Neuronal stem cell (in vitro differentiated cells): ENCODE measurements around the gene BRD3OS.

ENCODE experiments used
- DNase-seq: peaks from one replicate; pipeline ENCODE4 v3.0.0-alpha.2; 2013; ENCODE audit warnings: low spot score
- H2AFZ ChIP-seq: one replicate; pipeline ENCODE4 v1.6.1; 2013; ENCODE audit warnings: mild to moderate bottlenecking, low read length, inconsistent platforms
- H2AK5ac ChIP-seq: 2 replicates; pipeline ENCODE4 v1.6.1; 2013; ENCODE audit warnings: low read depth, mild to moderate bottlenecking, inconsistent platforms, low read length, moderate library complexity, mixed read lengths
- H2BK120ac ChIP-seq: 2 replicates; pipeline ENCODE4 v1.6.1; 2013; ENCODE audit warnings: low read depth, mild to moderate bottlenecking, inconsistent platforms, low read length, moderate library complexity, mixed read lengths
- H2BK12ac ChIP-seq: one replicate; pipeline ENCODE4 v1.6.1; 2013; ENCODE audit warnings: low read length, inconsistent platforms
- H2BK15ac ChIP-seq: 2 replicates; pipeline ENCODE4 v1.6.1; 2013; ENCODE audit warnings: mild to moderate bottlenecking, low read length, inconsistent platforms, mixed read lengths
- H2BK5ac ChIP-seq: one replicate; pipeline ENCODE4 v1.6.1; 2013; ENCODE audit warnings: inconsistent platforms, mild to moderate bottlenecking, low read length, moderate library complexity
- H3K14ac ChIP-seq: one replicate; pipeline ENCODE4 v1.6.1; 2013; ENCODE audit warnings: low read length, inconsistent platforms
- H3K18ac ChIP-seq: 2 replicates; pipeline ENCODE4 v1.6.1; 2013; ENCODE audit warnings: low read length, inconsistent platforms
- H3K23ac ChIP-seq: 2 replicates; pipeline ENCODE4 v1.6.1; 2013; ENCODE audit warnings: low read depth, mild to moderate bottlenecking, mixed read lengths, low read length, inconsistent platforms; ENCODE audit not compliant: poor library complexity
- H3K27ac ChIP-seq: replicated peaks from 3 replicates; pipeline ENCODE4 v1.5.1; 2013; ENCODE audit warnings: low read length, inconsistent platforms
- H3K27me3 ChIP-seq, 3 experiments: 2 replicates each; pipeline ENCODE4 v1.6.1; 2013; ENCODE audit warnings: low read length in 3 of 3, mild to moderate bottlenecking in 2 of 3, inconsistent platforms in 1 of 3, low read depth in 1 of 3, mixed read lengths in 1 of 3, moderate library complexity in 1 of 3; ENCODE audit not compliant: control insufficient read depth in 3 of 3, insufficient read depth in 3 of 3
- H3K36me3 ChIP-seq, 2 donors: replicated peaks in 1 of 2; 2 replicates each; pipeline ENCODE4 v1.6.1; 2013; ENCODE audit warnings: low read length in 2 of 2; ENCODE audit not compliant: control insufficient read depth in 2 of 2, insufficient read depth in 2 of 2
- H3K4ac ChIP-seq: 2 replicates; pipeline ENCODE4 v1.6.1; 2013; ENCODE audit warnings: inconsistent platforms, mild to moderate bottlenecking, low read length, moderate library complexity
- H3K4me1 ChIP-seq, 2 donors: 1 replicate in 1 of 2; 2 replicates in 1 of 2; pipeline ENCODE4 v1.6.1; 2013; ENCODE audit warnings: low read length in 2 of 2, low read depth in 1 of 2; ENCODE audit not compliant: control insufficient read depth in 2 of 2, insufficient read depth in 1 of 2
- H3K4me2 ChIP-seq: one replicate; pipeline ENCODE4 v1.6.1; 2013; ENCODE audit warnings: mild to moderate bottlenecking, low read length, inconsistent platforms; ENCODE audit not compliant: insufficient read depth, poor library complexity, severe bottlenecking
- H3K4me3 ChIP-seq, 2 donors: 2 replicates each; pipeline ENCODE4 v1.5.1; 2013; ENCODE audit warnings: low read length in 2 of 2, mild to moderate bottlenecking in 2 of 2, inconsistent platforms in 1 of 2, moderate library complexity in 1 of 2
- H3K79me1 ChIP-seq: one replicate; pipeline ENCODE4 v1.6.1; 2013; ENCODE audit warnings: low read depth, mild to moderate bottlenecking, inconsistent platforms, low read length, moderate library complexity
- H3K9ac ChIP-seq: one replicate; pipeline ENCODE4 v1.6.1; 2013; ENCODE audit warnings: mild to moderate bottlenecking, low read depth, low read length, inconsistent platforms; ENCODE audit not compliant: poor library complexity
- H3K9me3 ChIP-seq, 2 donors: replicated peaks in 1 of 2; 2 replicates each; pipeline versions ENCODE3 to v1.6.1; 2013; ENCODE audit warnings: low read length in 2 of 2, mild to moderate bottlenecking in 2 of 2, inconsistent platforms in 1 of 2, low read depth in 1 of 2, mixed read lengths in 1 of 2, moderate library complexity in 1 of 2; ENCODE audit not compliant: control insufficient read depth in 2 of 2, insufficient read depth in 1 of 2
- H4K8ac ChIP-seq: one replicate; pipeline ENCODE4 v1.6.1; 2013; ENCODE audit warnings: low read depth, mild to moderate bottlenecking, inconsistent platforms, low read length, moderate library complexity
- H4K91ac ChIP-seq: one replicate; pipeline ENCODE4 v1.6.1; 2013; ENCODE audit warnings: low read length, low read depth, mild to moderate bottlenecking, inconsistent platforms; ENCODE audit not compliant: poor library complexity
- WGBS, 2 donors: extraction: QIAGEN DNeasy Blood & Tissue Kit; methylation state at CpG; one replicate each; pipeline ENCODE4 v1.1.7; 2013; ENCODE audit warnings: missing lambda C conversion rate in 2 of 2, mixed read lengths in 1 of 2; ENCODE audit not compliant: insufficient read length in 2 of 2, insufficient replicate concordance in 1 of 2; ENCODE audit errors: extremely low coverage in 2 of 2; 5-methylcytosine and 5-hydroxymethylcytosine counted together

The BRD3OS gene

GRCh38 chr9:134050726-134051125 lies 25.4 kb downstream of the BRD3OS start:
- Histone ChIP-seq H2BK15ac (no peak overlapping the region), H3K36me3 (peaks cover 67 to 89% of the 10 kb centered on the region in 2 donors), H4K91ac (no peak overlapping the region), H2BK5ac (no peak overlapping the region), H3K4ac (no peak overlapping the region), H3K4me3 (no peak overlapping the region), H3K18ac (no peak overlapping the region), H3K27ac (no peak overlapping the region), H3K79me1 (peaks cover 49% of the 10 kb centered on the region), H2BK12ac (no peak overlapping the region), H3K9ac (no peak overlapping the region), H2BK120ac (no peak overlapping the region), H2AFZ (no peak overlapping the region), H3K27me3 (no peaks in the 10 kb centered on the region), H3K4me1 (no peaks in the 10 kb centered on the region), H3K9me3 (no peaks in the 10 kb centered on the region), H3K4me2 (no peak overlapping the region), H3K14ac (no peak overlapping the region), H4K8ac (no peak overlapping the region), H2AK5ac (no peak overlapping the region), H3K23ac (peak overlapping the region; percentile 91)
- no peak for DNase-seq
- no CpG with 5 or more reads among the region's 14 CpGs for WGBS, 2 donors

GRCh38 chr9:134051319-134051718 lies 26.0 kb downstream of the BRD3OS start:
- no peak overlapping the region for H2BK5ac ChIP-seq
- peaks cover 63 to 83% of the 10 kb centered on the region in 2 donors for H3K36me3 ChIP-seq
- H3K4me2 ChIP-seq, result no peak overlapping the region
- no peak overlapping the region for H3K4me3 ChIP-seq
- H2AFZ ChIP-seq, result no peak overlapping the region
- H3K18ac ChIP-seq, result no peak overlapping the region
- H4K8ac ChIP-seq, result no peak overlapping the region
- H3K4me1 ChIP-seq, result peaks cover 0 to 2% of the 10 kb centered on the region in 2 donors
- WGBS, 2 donors, result no CpG with 5 or more reads among the region's 16 CpGs
- H2BK15ac ChIP-seq, result no peak overlapping the region
- DNase-seq, result no peak
- H3K27me3 ChIP-seq, result no peaks in the 10 kb centered on the region
- no peak overlapping the region for H3K14ac ChIP-seq
- no peak overlapping the region for H4K91ac ChIP-seq
- no peak overlapping the region for H3K4ac ChIP-seq
- no peak overlapping the region for H2BK120ac ChIP-seq
- no peaks in the 10 kb centered on the region for H3K9me3 ChIP-seq
- no peak overlapping the region for H3K27ac ChIP-seq
- no peak overlapping the region for H3K9ac ChIP-seq
- H3K79me1 ChIP-seq, result peaks cover 51% of the 10 kb centered on the region
- no peak overlapping the region for H2BK12ac ChIP-seq
- H2AK5ac ChIP-seq, result no peak overlapping the region
- no peak overlapping the region for H3K23ac ChIP-seq

- Histone ChIP-seq H3K14ac (no peak overlapping the region), H2BK15ac (no peak overlapping the region), H4K91ac (no peak overlapping the region), H3K27ac (no peak overlapping the region), H3K9me3 (no peaks in the 10 kb centered on the region), H3K4ac (no peak overlapping the region), H2AK5ac (no peak overlapping the region), H3K4me3 (no peak overlapping the region), H3K27me3 (no peaks in the 10 kb centered on the region), H2BK5ac (no peak overlapping the region), H4K8ac (no peak overlapping the region), H3K79me1 (peaks cover 50% of the 10 kb centered on the region), H3K36me3 (peaks cover 53 to 76% of the 10 kb centered on the region in 2 donors), H3K4me2 (no peak overlapping the region), H3K9ac (peak overlapping the region; percentile 38), H2AFZ (no peak overlapping the region), H3K4me1 (peaks cover 0 to 9% of the 10 kb centered on the region in 2 donors), H2BK12ac (no peak overlapping the region), H3K23ac (no peak overlapping the region), H2BK120ac (no peak overlapping the region), H3K18ac (no peak overlapping the region)
- no CpG with 5 or more reads among the region's 3 CpGs for WGBS, 2 donors
- DNase-seq, result no peak
Measured at GRCh38 chr9:134052491-134052890, 27.2 kb downstream of the BRD3OS start.

- H2BK120ac ChIP-seq, result no peak overlapping the region
- H3K4ac ChIP-seq, result no peak overlapping the region
- H3K4me2 ChIP-seq, result no peak overlapping the region
- H4K8ac ChIP-seq, result no peak overlapping the region
- peaks cover under 1 to 14% of the 10 kb centered on the region in 2 donors for H3K4me1 ChIP-seq
- H3K14ac ChIP-seq, result no peak overlapping the region
- H2BK12ac ChIP-seq, result no peak overlapping the region
- H3K9me3 ChIP-seq, result no peaks in the 10 kb centered on the region
- H3K27ac ChIP-seq, result no peak overlapping the region
- H2AFZ ChIP-seq, result no peak overlapping the region
- no peak overlapping the region for H3K18ac ChIP-seq
- H3K27me3 ChIP-seq, result no peaks in the 10 kb centered on the region
- H3K9ac ChIP-seq, result peak overlapping the region; percentile 38
- no peak overlapping the region for H3K4me3 ChIP-seq
- no peak overlapping the region for H2BK5ac ChIP-seq
- no peak overlapping the region for H2BK15ac ChIP-seq
- H4K91ac ChIP-seq, result no peak overlapping the region
- H3K79me1 ChIP-seq, result peaks cover 50% of the 10 kb centered on the region
- peaks cover 49 to 72% of the 10 kb centered on the region in 2 donors for H3K36me3 ChIP-seq
- DNase-seq, result no peak
- H3K23ac ChIP-seq, result peak overlapping the region; percentile 22
- H2AK5ac ChIP-seq, result no peak overlapping the region
- WGBS, 2 donors, result no CpG with 5 or more reads among the region's 16 CpGs
Measured at GRCh38 chr9:134052941-134053340, 27.7 kb downstream of the BRD3OS start.
